Measurements from ENCODE around the gene FAM110C. TPM values are rescaled to one million over a fixed set of nuclear protein-coding genes. Genes with fewer than 3 reads are reported as not detected.

FAM110C gene
- polyA plus RNA-seq, 1 donor (not counting 4 experiments of a cell fraction or from before 2014, with no cell fraction given), result 38.0 TPM

GRCh38 chr2:55587-56448 is 9.5 kb upstream of the FAM110C start:
- Histone ChIP-seq H3K4me3 (ENCODE audit: control insufficient read depth in 2 of 3, extremely low read depth in 1 of 3, insufficient read depth in 2 of 3, low read depth in 1 of 3, low read length in 3 of 3) (no peak overlapping the region), H2AFZ (ENCODE audit: control insufficient read depth, low read length) (no peak overlapping the region), H3K4me1 (ENCODE audit: control insufficient read depth, extremely low read depth, insufficient read depth, low read length) (no peaks in the 10 kb centered on the region), H3K9me3 (ENCODE audit: control insufficient read depth, low read depth, low read length) (peaks cover 5% of the 10 kb centered on the region), H3K9me1 (ENCODE audit: control insufficient read depth, extremely low read depth, insufficient read depth, low read length) (no peaks in the 10 kb centered on the region), H3K36me3 (ENCODE audit: control insufficient read depth in 2 of 2, extremely low read depth in 1 of 2, insufficient read depth in 2 of 2, low read length in 2 of 2) (no peaks in the 10 kb centered on the region), H3K27ac (ENCODE audit: control insufficient read depth, insufficient read depth, low read length) (no peak overlapping the region), H3K4me2 (ENCODE audit: control insufficient read depth, extremely low read depth, insufficient read depth, low read depth, low read length) (no peak overlapping the region), H3K79me2 (ENCODE audit: control insufficient read depth, insufficient read depth, low read length) (no peaks in the 10 kb centered on the region), H3K9ac (ENCODE audit: control insufficient read depth, extremely low read depth, insufficient read depth, low read length) (no peak overlapping the region), H4K20me1 (ENCODE audit: control insufficient read depth, extremely low read depth, insufficient read depth, low read length) (no peaks in the 10 kb centered on the region), H3K27me3 (ENCODE audit: control insufficient read depth, extremely low read depth, insufficient read depth, low read length) (no peaks in the 10 kb centered on the region)
- FAIRE-seq (no peak), DNase-seq (ENCODE audit: low read depth, low spot score) (no peak)
- no peak for TF ChIP-seq CTCF (optimal IDR thresholded peaks at IDR 0.05 in 1 of 3, IDR thresholded peaks at IDR 0.05 in 1 of 3, conservative IDR thresholded peaks at IDR 0.05 in 1 of 3; ENCODE audit: extremely low read depth in 1 of 3, insufficient read depth in 2 of 3, low read length in 3 of 3)
- TF ChIP-seq EZH2 (IDR thresholded peaks at IDR 0.05; ENCODE audit: low read length), result no peak
- dilution Hi-C loops (cut with MboI; ENCODE audit: extremely low pct_ligation_motif_present, low sequenced_read_pairs), result no loop called here

GRCh38 chr2:51613-52012 is 5.3 kb upstream of the FAM110C start:
- dilution Hi-C loops (cut with MboI; ENCODE audit: extremely low pct_ligation_motif_present, low sequenced_read_pairs), result no loop called here
- TF ChIP-seq EZH2 (IDR thresholded peaks at IDR 0.05; ENCODE audit: low read length) (no peak), CTCF (optimal IDR thresholded peaks at IDR 0.05 in 1 of 3, IDR thresholded peaks at IDR 0.05 in 1 of 3, conservative IDR thresholded peaks at IDR 0.05 in 1 of 3; ENCODE audit: extremely low read depth in 1 of 3, insufficient read depth in 2 of 3, low read length in 3 of 3) (no peak)

More at GRCh38 chr2:51613-52012, 5.3 kb upstream of the FAM110C start:
- Histone ChIP-seq H3K36me3 (ENCODE audit: control insufficient read depth in 2 of 2, extremely low read depth in 1 of 2, insufficient read depth in 2 of 2, low read length in 2 of 2) (no peaks in the 10 kb centered on the region), H3K4me1 (ENCODE audit: control insufficient read depth, extremely low read depth, insufficient read depth, low read length) (no peaks in the 10 kb centered on the region), H3K4me3 (ENCODE audit: control insufficient read depth in 2 of 3, extremely low read depth in 1 of 3, insufficient read depth in 2 of 3, low read depth in 1 of 3, low read length in 3 of 3) (no peak overlapping the region), H3K9me3 (ENCODE audit: control insufficient read depth, low read depth, low read length) (no peaks in the 10 kb centered on the region), H3K4me2 (ENCODE audit: control insufficient read depth, extremely low read depth, insufficient read depth, low read depth, low read length) (no peak overlapping the region), H2AFZ (ENCODE audit: control insufficient read depth, low read length) (no peak overlapping the region), H3K79me2 (ENCODE audit: control insufficient read depth, insufficient read depth, low read length) (no peaks in the 10 kb centered on the region), H3K9me1 (ENCODE audit: control insufficient read depth, extremely low read depth, insufficient read depth, low read length) (no peaks in the 10 kb centered on the region), H3K9ac (ENCODE audit: control insufficient read depth, extremely low read depth, insufficient read depth, low read length) (no peak overlapping the region), H4K20me1 (ENCODE audit: control insufficient read depth, extremely low read depth, insufficient read depth, low read length) (no peaks in the 10 kb centered on the region), H3K27ac (ENCODE audit: control insufficient read depth, insufficient read depth, low read length) (no peak overlapping the region), H3K27me3 (ENCODE audit: control insufficient read depth, extremely low read depth, insufficient read depth, low read length) (no peaks in the 10 kb centered on the region)
- DNase-seq (ENCODE audit: low read depth, low spot score) (no peak), FAIRE-seq (no peak)

Data from keratinocyte (primary cell).